DOHH2 (cell line): ENCODE results near the gene NRXN3.

Source experiments
- H3F3A ChIP-seq: fragments of 200-600 bp; sonication (generic), shearing (Covaris generic); 2 replicates; pipeline ENCODE4 v1.6.0; 2016; ENCODE audit warnings: antibody characterized with exemption, mild to moderate bottlenecking; ENCODE audit not compliant: control insufficient read depth, insufficient read depth
- H3K27ac ChIP-seq: fragments of 200-600 bp; sonication (generic); 2 replicates; pipeline ENCODE4 v1.5.1; 2014; ENCODE audit warnings: low read depth, mild to moderate bottlenecking, low read length, moderate library complexity
- H3K27me3 ChIP-seq: fragments of 200-600 bp; sonication (generic); 2 replicates; pipeline ENCODE4 v1.6.1; 2014; ENCODE audit warnings: mild to moderate bottlenecking, low read length, mixed read lengths; ENCODE audit not compliant: control insufficient read depth
- H3K36me3 ChIP-seq: fragments of 200-600 bp; sonication (generic); 2 replicates; pipeline ENCODE4 v1.6.1; 2014; ENCODE audit warnings: mild to moderate bottlenecking, low read length, moderate library complexity, mixed read lengths; ENCODE audit not compliant: control insufficient read depth
- H3K4me1 ChIP-seq: fragments of 200-600 bp; sonication (generic); 2 replicates; pipeline ENCODE4 v1.6.1; 2014; ENCODE audit warnings: mild to moderate bottlenecking, low read length, mixed read lengths; ENCODE audit not compliant: control insufficient read depth
- H3K4me2 ChIP-seq: fragments of 200-600 bp; sonication (generic); 2 replicates; pipeline ENCODE4 v1.6.0; 2014; ENCODE audit warnings: mild to moderate bottlenecking, low read length, moderate library complexity
- H3K4me3 ChIP-seq: fragments of 200-600 bp; sonication (generic); 2 replicates; pipeline ENCODE4 v1.5.1; 2014; ENCODE audit warnings: mild to moderate bottlenecking, low read length, mixed read lengths
- H3K79me2 ChIP-seq: fragments of 200-600 bp; sonication (generic); 2 replicates; pipeline ENCODE4 v1.6.1; 2014; ENCODE audit warnings: mild to moderate bottlenecking, low read length, mixed read lengths; ENCODE audit not compliant: control insufficient read depth
- H3K9me2 ChIP-seq: fragments of 200-600 bp; sonication (generic); replicated peaks from 2 replicates; pipeline ENCODE4 v1.6.1; 2014; ENCODE audit warnings: mild to moderate bottlenecking, low read length, mixed read lengths; ENCODE audit not compliant: control insufficient read depth
- H3K9me3 ChIP-seq: fragments of 200-600 bp; sonication (generic); 2 replicates; pipeline ENCODE4 v1.6.1; 2014; ENCODE audit warnings: antibody characterized with exemption, low read length, mixed read lengths; ENCODE audit not compliant: control insufficient read depth, insufficient read depth
- H4K20me1 ChIP-seq: fragments of 200-600 bp; sonication (generic); 2 replicates; pipeline ENCODE4 v1.6.0; 2014; ENCODE audit warnings: low read depth, mild to moderate bottlenecking, antibody characterized with exemption, low read length, moderate library complexity; ENCODE audit not compliant: control insufficient read depth, insufficient read depth
- EZH2phosphoT487 ChIP-seq: fragments of 200-600 bp; sonication (generic); IDR thresholded peaks from 2 replicates; pipeline ENCODE4 v1.6.1; 2017; ENCODE audit warnings: borderline replicate concordance, mild to moderate bottlenecking, antibody characterized with exemption, low read length, moderate library complexity, mixed read lengths
- TF ChIP-seq, protein P1 (sequence below): fragments of 200-600 bp; sonication (generic); IDR thresholded peaks from one replicate; pipeline ENCODE4 v1.5.1; 2014; ENCODE audit warnings: antibody characterized with exemption, mild to moderate bottlenecking, low read depth, low read length; ENCODE audit not compliant: poor library complexity, severe bottlenecking

Gene NRXN3

DNA sequence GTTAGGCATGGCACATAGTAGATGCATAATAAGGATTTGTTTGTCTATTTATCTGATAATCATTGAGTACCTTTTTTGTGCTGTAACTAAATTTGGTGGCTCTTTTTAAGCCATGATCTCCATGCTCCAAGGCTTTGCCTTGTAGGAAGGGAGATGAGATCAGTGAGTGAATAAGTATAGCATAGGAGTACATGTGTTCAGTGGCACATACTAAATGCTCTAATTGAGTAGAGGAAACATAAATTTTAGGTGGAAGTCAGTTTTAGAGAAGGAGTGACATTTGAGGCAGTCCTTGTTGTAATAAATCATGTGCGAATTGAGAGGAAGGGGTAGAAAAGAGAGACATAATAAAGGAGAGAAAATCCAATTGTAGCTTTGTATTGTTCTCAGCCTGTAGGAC is 482.6 kb downstream of the NRXN3 start:
- H3K4me1 ChIP-seq, result no peaks in the 10 kb centered on the region
- H3K9me2 ChIP-seq, result no peaks in the 10 kb centered on the region
- no peak overlapping the region for H3K4me3 ChIP-seq
- H3K9me3 ChIP-seq, result no peaks in the 10 kb centered on the region
- no peaks in the 10 kb centered on the region for H3F3A ChIP-seq
- no peak overlapping the region for H3K4me2 ChIP-seq
- H4K20me1 ChIP-seq, result no peaks in the 10 kb centered on the region
- no peaks in the 10 kb centered on the region for H3K36me3 ChIP-seq
- H3K27ac ChIP-seq, result no peak overlapping the region
- H3K79me2 ChIP-seq, result no peaks in the 10 kb centered on the region
- TF ChIP-seq, protein P1, sequence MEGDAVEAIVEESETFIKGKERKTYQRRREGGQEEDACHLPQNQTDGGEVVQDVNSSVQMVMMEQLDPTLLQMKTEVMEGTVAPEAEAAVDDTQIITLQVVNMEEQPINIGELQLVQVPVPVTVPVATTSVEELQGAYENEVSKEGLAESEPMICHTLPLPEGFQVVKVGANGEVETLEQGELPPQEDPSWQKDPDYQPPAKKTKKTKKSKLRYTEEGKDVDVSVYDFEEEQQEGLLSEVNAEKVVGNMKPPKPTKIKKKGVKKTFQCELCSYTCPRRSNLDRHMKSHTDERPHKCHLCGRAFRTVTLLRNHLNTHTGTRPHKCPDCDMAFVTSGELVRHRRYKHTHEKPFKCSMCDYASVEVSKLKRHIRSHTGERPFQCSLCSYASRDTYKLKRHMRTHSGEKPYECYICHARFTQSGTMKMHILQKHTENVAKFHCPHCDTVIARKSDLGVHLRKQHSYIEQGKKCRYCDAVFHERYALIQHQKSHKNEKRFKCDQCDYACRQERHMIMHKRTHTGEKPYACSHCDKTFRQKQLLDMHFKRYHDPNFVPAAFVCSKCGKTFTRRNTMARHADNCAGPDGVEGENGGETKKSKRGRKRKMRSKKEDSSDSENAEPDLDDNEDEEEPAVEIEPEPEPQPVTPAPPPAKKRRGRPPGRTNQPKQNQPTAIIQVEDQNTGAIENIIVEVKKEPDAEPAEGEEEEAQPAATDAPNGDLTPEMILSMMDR, result no peak
- no peak for TF ChIP-seq EZH2phosphoT487
- no peaks in the 10 kb centered on the region for H3K27me3 ChIP-seq

DNA sequence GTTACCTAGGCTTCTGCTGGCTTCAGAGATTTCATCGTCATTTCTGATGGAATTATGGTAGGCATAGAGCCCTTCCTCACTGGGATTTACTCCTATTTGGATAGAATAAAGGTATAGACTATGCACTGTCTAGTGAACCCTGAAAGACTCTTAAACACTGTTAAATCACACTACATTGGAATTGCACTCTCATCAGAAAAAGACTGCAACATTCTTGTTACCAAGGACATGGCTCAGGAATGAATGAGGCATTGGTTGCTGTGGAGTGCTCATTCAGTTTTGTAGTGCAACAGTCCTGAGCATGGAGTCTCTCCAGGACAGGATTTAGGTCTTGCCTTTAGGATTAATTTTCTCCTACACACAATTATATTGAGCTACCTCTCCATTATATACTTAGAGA is 483.0 kb downstream of the NRXN3 start:
- H3F3A ChIP-seq, result no peaks in the 10 kb centered on the region
- H4K20me1 ChIP-seq, result no peaks in the 10 kb centered on the region
- no peaks in the 10 kb centered on the region for H3K27me3 ChIP-seq
- H3K79me2 ChIP-seq, result no peaks in the 10 kb centered on the region
- H3K4me1 ChIP-seq, result no peaks in the 10 kb centered on the region
- no peaks in the 10 kb centered on the region for H3K36me3 ChIP-seq
- H3K4me3 ChIP-seq, result no peak overlapping the region
- no peak overlapping the region for H3K4me2 ChIP-seq
- no peaks in the 10 kb centered on the region for H3K9me3 ChIP-seq
- H3K27ac ChIP-seq, result no peak overlapping the region
- H3K9me2 ChIP-seq, result no peaks in the 10 kb centered on the region
- TF ChIP-seq EZH2phosphoT487, result no peak
- TF ChIP-seq, protein P1, result no peak

DNA sequence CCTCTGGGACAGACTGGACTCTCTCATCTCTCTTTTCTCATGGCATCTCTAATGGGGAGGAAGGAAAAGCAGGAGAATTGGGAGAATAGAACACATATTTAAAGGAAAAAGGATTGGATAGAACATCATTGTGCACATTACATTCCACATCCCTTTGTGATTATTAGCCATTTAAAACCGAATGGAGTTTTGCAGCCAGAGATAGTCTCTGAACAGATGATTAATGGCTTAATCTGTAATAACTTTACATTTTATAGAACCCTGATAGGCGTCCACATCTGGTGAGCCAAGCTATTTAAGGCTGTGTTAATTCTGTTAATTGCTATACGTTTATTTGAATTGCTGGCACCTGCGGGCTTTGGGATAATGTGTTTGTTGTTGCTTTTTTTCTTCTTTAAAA is 487.3 kb downstream of the NRXN3 start:
- no peaks in the 10 kb centered on the region for H3K9me2 ChIP-seq
- H3K27ac ChIP-seq, result no peak overlapping the region
- TF ChIP-seq EZH2phosphoT487, result no peak
- TF ChIP-seq, protein P1, result no peak
- no peaks in the 10 kb centered on the region for H4K20me1 ChIP-seq
- H3K27me3 ChIP-seq, result no peaks in the 10 kb centered on the region
- H3K4me3 ChIP-seq, result no peak overlapping the region
- no peak overlapping the region for H3K4me2 ChIP-seq
- no peaks in the 10 kb centered on the region for H3F3A ChIP-seq
- no peaks in the 10 kb centered on the region for H3K9me3 ChIP-seq
- no peaks in the 10 kb centered on the region for H3K36me3 ChIP-seq
- no peaks in the 10 kb centered on the region for H3K79me2 ChIP-seq
- no peaks in the 10 kb centered on the region for H3K4me1 ChIP-seq

DNA sequence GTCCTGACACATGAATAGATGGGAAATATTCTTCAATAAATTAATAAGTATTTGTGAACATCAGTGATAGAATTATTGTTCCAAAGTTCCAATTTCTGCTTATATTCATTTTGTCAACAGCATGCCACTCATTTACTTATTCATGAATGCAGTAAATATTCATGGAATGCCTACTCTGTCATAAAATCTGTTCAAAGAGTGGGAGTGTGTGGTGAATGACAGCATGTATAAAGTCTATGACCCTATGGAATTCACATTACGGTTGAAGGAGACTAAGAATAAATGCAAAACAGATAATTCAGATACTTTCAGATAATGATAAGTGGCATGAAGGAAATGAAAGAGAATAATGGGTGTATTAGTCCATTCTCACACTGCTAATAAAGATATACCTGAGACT is 494.7 kb downstream of the NRXN3 start:
- no peaks in the 10 kb centered on the region for H3K4me1 ChIP-seq
- no peak overlapping the region for H3K4me2 ChIP-seq
- no peaks in the 10 kb centered on the region for H3K27me3 ChIP-seq
- no peaks in the 10 kb centered on the region for H3F3A ChIP-seq
- no peak for TF ChIP-seq EZH2phosphoT487
- TF ChIP-seq, protein P1, result no peak
- no peak overlapping the region for H3K4me3 ChIP-seq
- H3K9me3 ChIP-seq, result no peaks in the 10 kb centered on the region
- H3K27ac ChIP-seq, result no peak overlapping the region
- no peaks in the 10 kb centered on the region for H4K20me1 ChIP-seq
- H3K9me2 ChIP-seq, result no peaks in the 10 kb centered on the region
- H3K36me3 ChIP-seq, result no peaks in the 10 kb centered on the region
- H3K79me2 ChIP-seq, result no peaks in the 10 kb centered on the region
